Non-pigmented ciliary epithelial cell (primary cell): Measurements from ENCODE around the gene MB.
A peak's percentile ranks its signal among the peaks of the same experiment; 100 is the strongest.
"Not testable (repeated sequence)": the region's sequence is repeated elsewhere in the genome, so short reads cannot be mapped to it uniquely, and the experiment has no call there.

Experiments
- DNase-seq: peaks from one replicate; pipeline ENCODE4 v3.0.0-alpha.2; 2010; ENCODE audit warnings: low read depth

MB gene

DNA sequence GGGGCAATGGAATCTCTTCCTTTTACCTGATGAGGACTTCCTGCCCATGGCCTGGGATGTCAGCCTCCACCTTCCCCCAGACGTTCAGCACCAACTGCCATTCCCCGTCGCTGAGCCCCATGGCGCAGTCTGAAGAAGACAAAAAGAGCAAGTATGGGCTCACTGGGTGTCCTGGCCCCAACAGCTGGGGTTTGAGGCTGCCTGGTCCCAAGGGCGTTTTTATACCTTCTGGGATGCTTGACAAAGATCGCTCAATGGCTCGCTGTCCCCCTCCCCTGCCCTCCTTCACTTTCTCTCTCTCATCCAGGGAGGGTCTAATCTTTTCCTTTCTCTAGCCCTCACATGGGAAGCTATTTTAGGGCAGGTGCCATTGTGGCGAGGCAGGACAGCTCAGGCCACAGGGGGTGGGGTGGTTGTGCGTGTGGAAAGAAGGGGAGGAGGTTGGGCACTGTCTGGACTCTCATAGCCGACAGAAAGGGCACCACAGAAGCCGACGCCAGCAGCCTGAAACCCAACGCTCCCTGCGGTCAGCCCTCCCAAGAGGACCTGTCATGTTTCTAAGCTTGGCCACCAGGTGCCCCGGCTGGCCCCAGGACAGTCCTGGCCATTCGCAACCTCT is at the start of gene MB:
Gene MB (minus strand): TSS at position 193 of the 619 bp plus-strand sequence. CDS start 72 bp downstream, at position 121.
- no peak for DNase-seq

DNA sequence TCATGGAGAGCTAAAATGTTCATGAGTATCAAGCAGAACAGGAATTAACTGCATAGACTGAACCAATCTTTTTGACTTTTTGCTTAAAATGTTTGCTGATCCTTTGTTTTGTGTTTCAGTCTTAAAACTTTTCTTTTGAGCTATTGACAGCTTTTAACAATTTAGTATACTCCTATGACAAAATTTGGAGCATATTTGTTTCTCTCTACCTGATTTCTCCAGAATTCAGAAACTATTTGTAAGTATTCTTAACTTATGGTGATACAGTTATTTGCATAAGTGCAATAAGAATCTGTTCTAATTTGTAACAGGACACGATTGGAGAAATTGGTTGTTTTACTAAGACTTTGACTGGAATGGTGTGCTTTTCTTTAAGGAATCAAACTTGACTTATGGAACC is 49.6 kb upstream of the MB start:
- DNase-seq: not testable (repeated sequence)

DNA sequence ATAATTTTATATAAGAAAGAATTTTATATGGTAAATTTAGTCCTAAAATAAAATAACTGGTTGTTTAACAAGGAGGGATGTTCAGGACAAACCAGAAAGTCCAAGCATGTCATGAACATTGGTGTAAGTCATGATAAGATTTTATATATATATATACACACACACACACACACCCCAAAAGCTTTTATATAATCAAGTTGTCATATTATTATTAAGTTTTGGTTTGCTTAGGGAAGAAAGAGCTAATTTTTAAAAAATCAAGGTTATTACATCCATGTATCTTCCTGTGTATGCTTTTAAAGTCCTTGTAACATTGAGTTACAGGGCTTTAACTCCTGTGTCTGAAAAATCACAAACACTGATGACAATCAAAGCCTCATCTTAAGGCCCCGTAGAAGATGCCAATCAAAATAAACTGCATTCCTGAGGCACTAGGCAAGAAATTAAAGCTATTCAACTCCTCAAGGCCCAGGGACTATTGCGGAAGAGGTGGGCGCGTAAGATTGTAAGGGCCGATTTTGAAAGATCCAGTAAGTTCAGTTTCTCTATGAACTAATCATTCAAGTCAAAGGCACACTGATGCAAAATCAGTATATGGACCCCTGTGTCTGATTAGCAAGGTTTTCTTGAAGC is 47.9 kb upstream of the MB start:
- DNase-seq: no peak

DNA sequence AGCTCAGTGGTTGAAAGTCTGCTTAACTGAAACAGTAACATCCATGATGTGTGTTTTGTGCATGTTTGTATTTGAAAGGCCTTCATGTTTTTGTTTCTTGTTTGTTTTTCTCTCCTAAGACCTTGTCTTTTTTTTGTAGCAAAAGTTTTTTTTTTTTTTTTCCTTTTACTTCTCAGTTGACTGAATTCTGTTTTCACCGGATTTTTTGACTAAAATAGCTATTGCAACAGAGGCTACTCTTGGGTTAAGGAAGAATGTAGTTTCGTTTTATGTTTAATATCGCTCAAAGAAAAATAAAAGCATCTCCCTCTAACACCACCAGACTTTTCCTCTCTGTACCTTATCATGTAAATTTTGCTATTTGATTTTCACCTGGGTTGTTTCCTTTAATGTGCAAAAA is 46.2 kb upstream of the MB start:
- DNase-seq: no peak

GRCh38 chr22:35662914-35663313 is 45.8 kb upstream of the MB start:
- no peak for DNase-seq

GRCh38 chr22:35661464-35661863 is 44.3 kb upstream of the MB start:
- DNase-seq: no peak

- no peak for DNase-seq
These were observed 43.4 kb upstream of the MB start for GRCh38 chr22:35660291-35661127.

- DNase-seq: no peak
These were observed 40.6 kb upstream of the MB start for GRCh38 chr22:35657571-35658312.

DNA sequence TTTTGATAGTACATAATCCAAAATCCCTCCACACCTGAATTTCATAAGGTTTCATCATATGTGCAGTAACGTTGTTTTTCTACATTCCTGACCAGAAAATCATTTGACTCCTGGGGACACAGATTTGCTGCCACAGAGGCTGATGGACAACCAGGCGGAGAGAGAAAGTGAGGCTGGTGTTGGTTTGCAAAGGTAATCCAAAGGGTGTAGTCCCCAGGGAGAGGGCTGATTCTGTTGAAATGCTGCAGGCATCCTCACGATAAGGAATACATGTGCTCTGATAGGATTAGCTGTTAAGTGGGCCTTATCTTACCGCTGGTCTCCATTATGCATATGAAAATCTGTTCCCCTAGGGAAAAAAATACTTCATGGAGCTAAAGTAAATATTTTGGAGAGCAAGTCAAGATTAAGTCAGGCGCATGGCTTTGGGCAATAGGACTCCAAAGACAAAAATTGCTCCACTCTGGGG is 39.2 kb upstream of the MB start:
- DNase-seq: no peak

GRCh38 chr22:35653824-35654223 is 36.7 kb upstream of the MB start:
- no peak for DNase-seq

DNA sequence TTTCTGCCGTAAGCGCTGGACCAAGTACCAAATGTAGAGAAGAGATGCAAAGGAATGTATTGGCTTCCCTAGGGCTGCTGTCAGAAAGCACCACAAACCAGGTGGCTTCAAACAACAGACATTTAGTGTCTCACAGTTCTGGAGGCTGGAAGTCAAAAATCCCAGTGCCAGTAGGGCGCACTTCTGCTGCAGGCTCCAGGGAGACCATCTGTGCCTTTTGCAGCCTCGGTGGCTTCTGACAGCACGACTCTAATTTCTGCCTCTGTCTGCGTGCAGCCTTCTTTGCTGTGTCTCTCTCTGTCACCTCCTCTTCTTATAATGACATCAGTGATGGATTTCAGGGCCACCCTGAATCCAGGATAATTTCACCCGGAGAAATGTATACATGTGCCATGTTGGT is 34.0 kb upstream of the MB start:
- no peak for DNase-seq

DNA sequence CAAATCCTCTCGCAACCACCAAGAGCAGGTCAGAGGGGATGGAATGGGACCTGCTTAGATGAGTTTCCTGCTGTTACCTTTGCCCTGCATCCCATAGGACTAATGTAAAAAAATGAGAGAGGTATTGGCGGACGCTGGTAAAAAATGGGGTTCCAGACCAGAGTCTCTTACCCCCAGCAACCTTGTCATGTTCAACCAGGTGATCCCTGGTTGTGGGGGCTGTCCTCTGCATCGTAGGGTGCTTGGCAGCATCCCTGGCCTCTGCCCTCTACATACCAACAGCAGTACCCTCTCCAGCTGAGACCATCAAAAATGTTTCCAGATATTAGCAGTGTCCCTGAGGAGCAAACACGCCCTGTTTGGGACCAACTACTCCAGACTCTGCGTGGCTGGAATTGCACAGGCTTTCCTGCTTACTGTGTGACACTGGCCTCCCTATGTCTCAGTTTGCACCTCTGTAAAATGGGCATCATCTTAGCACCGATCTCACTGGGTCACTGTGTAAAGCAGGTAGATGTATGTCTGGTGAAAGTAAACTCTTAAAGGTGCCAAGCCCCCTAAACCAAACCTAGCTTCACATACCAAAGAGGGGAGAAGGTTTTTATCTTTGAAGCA is 32.6 kb upstream of the MB start:
- DNase-seq: no peak

GRCh38 chr22:35649026-35649553 is 32.0 kb upstream of the MB start:
- no peak for DNase-seq

DNA sequence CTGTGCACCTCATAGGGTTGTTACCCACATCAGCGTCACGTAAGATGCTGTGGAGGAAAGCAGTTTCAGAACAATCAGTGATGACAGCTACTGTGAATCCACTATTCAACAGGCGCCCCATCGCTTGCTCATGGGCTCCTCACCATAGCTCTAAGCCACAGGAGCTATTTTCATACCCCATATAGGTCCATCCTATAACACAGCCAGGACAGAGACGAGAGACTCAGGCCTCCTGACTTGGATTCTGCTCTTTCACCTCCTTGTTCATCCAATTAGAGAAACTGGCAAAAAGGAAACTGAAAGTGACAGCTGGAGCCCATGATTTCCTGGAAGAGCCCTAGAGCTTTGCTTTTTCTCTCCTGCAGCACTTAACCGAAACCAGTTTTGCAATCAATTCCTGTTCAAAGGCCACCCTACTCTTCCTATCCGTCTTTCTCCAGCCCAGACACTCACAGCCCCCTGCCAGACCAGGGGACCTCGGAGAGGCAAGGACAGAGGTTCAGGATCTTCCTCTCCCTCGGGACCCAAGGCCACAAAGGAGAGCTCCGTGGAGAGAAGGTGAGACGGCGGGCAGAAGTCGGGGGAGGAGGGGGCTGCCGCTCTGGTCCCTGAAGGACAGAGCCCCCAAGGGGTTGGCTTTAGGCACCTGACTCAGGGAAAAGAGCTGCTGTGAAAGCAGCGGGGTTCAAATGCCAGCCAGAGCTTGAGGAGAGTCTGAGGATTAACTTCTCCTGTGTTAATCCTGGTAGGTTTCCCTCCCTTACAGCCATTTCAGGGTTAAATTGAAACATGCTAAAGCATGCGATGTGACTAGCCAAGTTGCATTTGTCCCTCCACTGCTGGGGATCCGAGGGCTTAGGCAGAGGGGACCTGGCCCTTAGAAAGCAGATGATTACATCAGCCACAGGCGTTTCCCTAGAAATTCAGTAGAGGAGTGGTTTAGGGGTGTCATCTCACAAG is 31.2 kb upstream of the MB start, which contains the start of gene APOL6:
Gene APOL6 (plus strand): TSS at position 381 of the 960 bp plus-strand sequence. CDS start 7,980 bp downstream, outside the sequence.
- peak; percentile 27 for DNase-seq

- no peak for DNase-seq
These were observed 28.5 kb upstream of the MB start for GRCh38 chr22:35645646-35646045.

- no peak for DNase-seq
These were observed 26.9 kb upstream of the MB start for GRCh38 chr22:35643991-35644390.

- no peak for DNase-seq
These were observed 25.2 kb upstream of the MB start for GRCh38 chr22:35642305-35642741.

DNA sequence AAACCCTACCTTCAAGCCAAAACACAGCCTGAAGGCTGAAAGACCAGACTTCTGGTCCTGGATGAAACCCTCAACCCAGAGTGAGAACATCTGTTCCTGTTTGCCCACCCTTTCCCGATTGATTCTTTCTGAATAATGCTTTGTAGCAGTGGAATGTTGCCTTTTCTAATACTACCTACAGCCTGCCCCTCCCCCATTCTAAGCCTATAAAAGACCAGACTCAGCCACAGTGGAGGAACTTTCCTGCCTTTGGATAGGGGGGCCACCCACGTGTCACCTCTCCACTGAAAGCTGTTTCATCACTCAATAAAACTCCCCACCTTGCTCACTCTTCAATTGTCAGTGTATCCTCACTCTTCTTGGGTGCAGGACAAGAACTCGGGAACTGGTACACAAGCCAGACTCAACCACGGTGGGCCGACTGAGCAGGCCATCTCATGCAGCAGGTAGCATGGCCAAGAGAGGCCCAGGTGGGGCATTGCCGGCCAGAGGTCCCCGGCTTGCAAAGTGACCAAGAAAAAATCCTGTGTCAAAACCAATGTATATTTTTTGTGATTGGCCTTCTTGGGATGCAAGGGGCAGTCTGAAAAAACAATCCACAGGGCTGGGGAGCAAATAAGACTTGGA is 24.5 kb upstream of the MB start:
- no peak for DNase-seq

DNA sequence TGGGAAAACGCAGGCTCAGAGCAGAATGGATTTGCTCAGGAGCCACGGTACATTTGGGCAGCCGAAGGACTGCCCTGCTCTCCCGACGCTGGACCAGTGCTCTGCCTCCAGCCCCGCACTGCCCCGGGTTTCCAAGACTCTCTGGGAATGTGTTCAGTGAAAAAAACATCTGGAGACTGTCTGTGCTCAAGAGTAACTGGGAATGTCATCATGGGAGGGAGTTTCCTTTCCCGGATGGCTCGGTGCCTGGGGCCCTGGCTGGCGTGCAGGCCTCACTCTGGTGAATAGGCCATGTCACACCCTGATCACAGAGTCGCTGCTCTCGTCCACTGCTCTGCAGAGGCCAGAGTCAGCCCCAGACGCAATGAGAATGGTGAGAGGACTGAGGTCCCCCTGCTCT is 21.3 kb upstream of the MB start:
- DNase-seq: no peak

- DNase-seq: no peak
These were observed 20.9 kb upstream of the MB start for GRCh38 chr22:35638001-35638400.
